Measurements from ENCODE around the gene SET.
A peak's percentile ranks its signal among the peaks of the same experiment; 100 is the strongest.

Gene SET

DNA sequence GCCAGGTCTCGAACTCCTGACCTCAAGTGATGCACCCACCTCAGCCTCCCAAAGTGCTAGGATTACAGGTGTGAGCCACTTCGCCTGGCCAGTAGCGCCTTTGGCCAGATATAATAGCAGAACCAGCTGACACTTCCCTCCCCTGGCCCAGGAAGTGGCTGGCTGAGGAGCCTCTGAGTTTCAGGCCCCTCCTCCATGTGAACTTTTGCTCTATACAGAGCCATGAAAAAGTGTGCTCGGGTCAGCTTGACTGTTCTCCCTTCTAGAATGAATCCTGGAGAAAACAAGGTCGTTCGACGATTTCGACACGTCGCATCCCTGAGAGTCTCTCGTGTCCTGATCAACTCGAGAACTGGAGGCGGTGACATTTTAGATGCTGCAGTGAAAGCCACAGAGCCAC is 43.6 kb downstream of the SET start:
- no peak for DNase-seq

DNA sequence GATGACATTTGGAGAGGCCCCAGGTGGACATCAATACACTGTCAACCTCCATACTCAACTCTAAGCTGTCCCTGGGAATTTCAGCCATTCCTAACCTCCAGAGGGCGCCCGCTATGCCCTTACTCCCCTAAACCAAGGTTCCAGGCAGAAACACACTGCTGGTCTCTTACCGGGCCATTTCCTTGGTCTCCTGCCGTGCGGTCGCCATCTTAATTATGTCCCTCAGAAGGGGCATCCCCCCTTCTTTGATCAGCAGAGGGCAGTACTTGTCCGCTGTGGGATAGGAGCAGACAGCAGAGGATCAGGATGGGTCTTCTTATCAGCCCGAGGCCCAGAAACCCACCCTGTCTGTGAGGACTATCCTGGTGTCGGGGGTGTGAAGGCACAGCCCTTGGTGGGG is 44.2 kb downstream of the SET start:
- peak; percentile 77 for DNase-seq

DNA sequence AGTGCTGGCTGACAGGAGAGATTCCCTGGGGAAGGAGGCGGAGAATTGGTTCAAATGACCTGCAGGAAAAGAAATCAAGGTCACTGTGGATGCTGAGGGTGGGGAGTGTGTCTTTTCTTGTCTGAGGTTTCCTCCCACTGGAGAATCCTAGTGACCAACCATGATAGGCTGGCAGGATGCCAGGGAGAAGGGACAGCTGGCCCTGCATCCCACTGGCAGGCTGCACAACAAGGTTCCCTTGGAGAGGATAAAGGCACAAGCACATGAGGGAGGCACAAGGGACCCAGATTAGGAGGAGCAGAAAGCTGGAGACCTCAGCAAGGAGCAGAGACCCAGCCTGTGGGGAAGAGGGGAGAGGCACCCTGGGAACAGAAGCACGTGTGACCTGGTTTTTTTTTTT is 46.4 kb downstream of the SET start:
- DNase-seq = no peak

DNA sequence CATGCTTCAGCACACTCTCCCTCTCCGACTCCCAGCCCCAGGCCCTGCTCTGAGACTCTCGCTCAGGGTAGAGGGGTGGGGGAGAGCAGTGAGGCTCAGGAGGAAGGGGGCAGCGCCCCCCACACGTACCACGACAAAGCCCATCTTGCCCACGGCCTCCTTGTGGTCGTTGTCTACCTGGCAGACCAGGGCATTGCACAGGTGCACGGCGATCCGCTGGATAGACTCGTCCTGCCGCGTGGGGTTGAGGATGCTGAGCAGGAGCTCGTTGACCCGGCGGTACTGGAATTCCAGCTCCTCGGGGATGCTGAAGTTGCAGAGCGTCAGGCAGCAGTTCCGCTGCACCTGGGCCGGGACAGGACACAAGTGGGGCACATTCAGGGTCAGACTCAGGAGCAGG is 53.4 kb downstream of the SET start:
- DNase-seq = no peak

DNA sequence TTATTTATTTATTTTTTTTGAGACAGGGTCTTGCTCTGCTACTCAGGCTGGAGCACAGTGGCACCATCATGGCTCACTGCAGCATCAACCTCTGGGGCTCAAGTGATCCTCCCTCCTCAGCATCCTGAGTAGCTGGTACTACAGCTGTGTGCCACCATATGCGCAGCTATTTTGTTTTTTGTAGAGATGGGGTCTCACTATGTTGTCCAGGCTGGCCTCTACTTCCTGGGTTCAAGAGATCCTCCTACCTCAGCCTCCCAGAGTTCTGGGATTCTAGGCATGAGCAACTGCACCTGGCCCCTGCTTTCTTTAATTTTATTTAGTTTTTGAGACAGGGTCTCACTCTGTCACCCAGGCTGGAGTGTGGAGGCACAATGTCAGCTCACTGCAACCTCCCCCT is 54.4 kb downstream of the SET start:
- no peak for DNase-seq

Data from 8988T (cell line).